Activated CD4-positive, alpha-beta T cell treated with anti-CD3 and anti-CD28 coated beads, Interleukin-2, amount 10 ng/mL, durations not matched to agents 24 days and 14 days (primary cell): ENCODE results near the gene SPI1. TPM values are rescaled to one million over a fixed set of nuclear protein-coding genes. Genes with fewer than 3 reads are reported as not detected.

Experiments
- DNase-seq: peaks from one replicate; pipeline ENCODE4 v3.0.0; 2022
- H3K27ac Mint-ChIP-seq: one replicate; pipeline ENCODE4 v1.8.0; 2022; ENCODE audit warnings: mild to moderate bottlenecking, mixed read lengths
- H3K27me3 Mint-ChIP-seq: one replicate; pipeline ENCODE4 v1.8.0; 2022; ENCODE audit warnings: mixed read lengths
- H3K36me3 Mint-ChIP-seq: one replicate; pipeline ENCODE4 v1.8.0; 2022; ENCODE audit warnings: low read depth, mild to moderate bottlenecking, mixed read lengths
- H3K4me1 Mint-ChIP-seq: one replicate; pipeline ENCODE4 v1.8.0; 2021; ENCODE audit warnings: mixed read lengths
- H3K4me3 Mint-ChIP-seq: one replicate; pipeline ENCODE4 v1.8.0; 2022; ENCODE audit warnings: mild to moderate bottlenecking, moderate library complexity, mixed read lengths
- H3K9me3 Mint-ChIP-seq: one replicate; pipeline ENCODE4 v1.8.0; 2021; ENCODE audit warnings: mixed read lengths
- intact Hi-C: fragments of 100-400 bp; cut with micrococcal nuclease; formaldehyde crosslinking; loops from one replicate; pipeline ENCODE4 v1.15.1; 2023
- total RNA-seq: library from RNA; stranded (reverse); gene quantifications from 2 replicates; pipeline ENCODE4 v1.2.3, GENCODE V29; 2022

Gene SPI1
- total RNA-seq, 1 donor from 2014 or later = not detected

DNA sequence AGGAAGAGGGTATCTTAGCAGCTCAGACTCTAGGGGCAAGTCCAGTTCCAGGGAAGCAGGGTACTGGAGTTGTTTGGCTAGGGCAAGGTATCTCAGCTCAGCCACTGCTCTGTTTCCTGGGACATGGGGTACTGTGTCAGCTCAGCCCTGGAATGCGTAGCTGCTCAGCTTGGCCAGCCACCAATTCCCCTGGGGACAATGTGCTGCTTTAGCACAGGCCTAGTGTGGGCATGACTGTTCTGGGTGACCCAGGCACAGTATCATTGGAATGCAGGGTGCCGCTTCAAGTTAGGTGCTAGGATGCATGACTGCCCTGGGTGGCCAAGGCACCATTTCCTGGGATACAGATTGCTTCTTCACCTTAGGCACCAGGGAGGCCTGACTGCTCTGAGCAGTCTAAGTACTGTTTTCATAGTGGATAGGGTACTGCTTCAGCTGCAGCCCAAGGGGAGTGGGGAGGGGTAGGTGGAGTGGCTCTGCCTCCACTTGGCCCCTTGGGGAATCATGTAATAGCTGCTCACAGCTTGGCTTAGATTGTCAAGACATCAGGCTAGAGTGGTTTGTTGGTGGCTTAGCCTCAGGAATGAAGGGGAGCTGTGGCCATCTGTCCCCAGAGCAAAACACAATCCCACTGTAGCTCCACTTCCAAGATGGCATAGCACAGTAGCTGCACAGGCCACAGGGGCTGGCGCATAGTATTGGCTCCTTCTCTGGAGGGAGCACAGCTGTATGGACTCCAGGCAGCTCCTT, 72.4 kb downstream of the SPI1 start:
- Mint-ChIP-seq H3K4me1 (peaks cover 7% of the 10 kb centered on the region), H3K36me3 (peaks cover 70% of the 10 kb centered on the region), H3K27me3 (no peaks in the 10 kb centered on the region), H3K27ac (no peak overlapping the region), H3K4me3 (no peak overlapping the region), H3K9me3 (peaks cover 6% of the 10 kb centered on the region)
- no peak for DNase-seq
- intact Hi-C loops = no loop called here

Other genes with a start within 250 kb of the SPI1 start
- gene ARFGAP2, start 201.7 kb downstream of the SPI1 start, total RNA-seq = 98.3 and 109 TPM in 2 replicates
- gene PACSIN3, start 192.1 kb downstream of the SPI1 start, total RNA-seq = 14.3 and 16.4 TPM in 2 replicates
- gene DDB2, start 163.6 kb downstream of the SPI1 start, total RNA-seq = 148 and 157 TPM in 2 replicates
- gene ACP2, start 129.7 kb downstream of the SPI1 start, total RNA-seq = 24.8 and 27.6 TPM in 2 replicates
- 7.6 and 15.4 TPM in 2 replicates for gene NR1H3, start 120.6 kb downstream of the SPI1 start, total RNA-seq
- gene MADD, start 108.4 kb downstream of the SPI1 start, total RNA-seq = 78.5 and 80.7 TPM in 2 replicates
- not detected in 2 replicates for gene MYBPC3, start 25.8 kb downstream of the SPI1 start, total RNA-seq
- 13.2 and 13.3 TPM in 2 replicates for gene SLC39A13, start 30.0 kb upstream of the SPI1 start, total RNA-seq
- 230 and 234 TPM in 2 replicates for gene PSMC3, start 47.9 kb upstream of the SPI1 start, total RNA-seq
- 0.42 and 1.0 TPM in 2 replicates for gene RAPSN, start 70.6 kb upstream of the SPI1 start, total RNA-seq
- 154 and 159 TPM in 2 replicates for gene CELF1, start 174.6 kb upstream of the SPI1 start, total RNA-seq
- gene PTPMT1, start 187.1 kb upstream of the SPI1 start, total RNA-seq = 53.9 and 54.9 TPM in 2 replicates
- gene KBTBD4, start 200.4 kb upstream of the SPI1 start, total RNA-seq = 16.4 and 16.7 TPM in 2 replicates
- gene NDUFS3, start 200.5 kb upstream of the SPI1 start, total RNA-seq = 151 and 159 TPM in 2 replicates
- gene FAM180B, start 208.1 kb upstream of the SPI1 start, total RNA-seq = 0.19 and 0.28 TPM in 2 replicates
- gene C1QTNF4, start 215.9 kb upstream of the SPI1 start, total RNA-seq = 0.19 TPM in 2 replicates